H9 (cell line): ENCODE measurements around the gene ZNF664. TPM values are rescaled to one million over a fixed set of nuclear protein-coding genes. Genes with fewer than 3 reads are reported as not detected.

Source experiments
- DNase-seq: peaks from one replicate; pipeline ENCODE4 v3.0.0-alpha.2; 2017
- H2AFZ ChIP-seq: one replicate; pipeline ENCODE4 v1.6.1; 2013; ENCODE audit warnings: mild to moderate bottlenecking, low read length, control low read depth, moderate library complexity
- H2AK5ac ChIP-seq: 2 replicates; pipeline ENCODE4 v1.6.1; 2013; ENCODE audit warnings: low read length, control low read depth, mixed read lengths; ENCODE audit not compliant: insufficient read length
- H2BK120ac ChIP-seq: one replicate; pipeline ENCODE4 v1.6.1; 2013; ENCODE audit warnings: low read depth, mild to moderate bottlenecking, low read length, control low read depth, inconsistent platforms; ENCODE audit not compliant: poor library complexity, severe bottlenecking
- H2BK12ac ChIP-seq: 2 replicates; pipeline ENCODE4 v1.6.1; 2013; ENCODE audit warnings: low read length, control low read depth, mixed read lengths, low read depth; ENCODE audit not compliant: insufficient read length
- H2BK15ac ChIP-seq: 2 replicates; pipeline ENCODE4 v1.6.1; 2013; ENCODE audit warnings: low read depth, low read length, control low read depth
- H2BK20ac ChIP-seq: one replicate; pipeline ENCODE4 v1.6.1; 2013; ENCODE audit warnings: low read depth, mild to moderate bottlenecking, low read length, control low read depth, inconsistent platforms; ENCODE audit not compliant: poor library complexity, severe bottlenecking
- H2BK5ac ChIP-seq: 2 replicates; pipeline ENCODE4 v1.6.1; 2013; ENCODE audit warnings: low read length, control low read depth, mixed read lengths; ENCODE audit not compliant: insufficient read length
- H3K14ac ChIP-seq: 2 replicates; pipeline ENCODE4 v1.6.1; 2013; ENCODE audit warnings: low read length, control low read depth; ENCODE audit not compliant: insufficient read depth
- H3K18ac ChIP-seq: 2 replicates; pipeline ENCODE4 v1.6.1; 2013; ENCODE audit warnings: low read depth, mild to moderate bottlenecking, mixed read lengths, low read length, control low read depth; ENCODE audit not compliant: insufficient read length
- H3K23ac ChIP-seq: 2 replicates; pipeline ENCODE4 v1.6.1; 2013; ENCODE audit warnings: low read length, control low read depth, mixed read lengths, low read depth; ENCODE audit not compliant: insufficient read length
- H3K23me2 ChIP-seq: 2 replicates; pipeline ENCODE4 v1.6.1; 2013; ENCODE audit warnings: low read depth, mild to moderate bottlenecking, mixed read lengths, low read length, control low read depth; ENCODE audit not compliant: insufficient read length, poor library complexity, severe bottlenecking
- H3K27ac ChIP-seq: 2 replicates; pipeline ENCODE4 v1.5.1; 2013; ENCODE audit warnings: low read length, control low read depth, mixed read lengths, low read depth; ENCODE audit not compliant: insufficient read length
- H3K27me3 ChIP-seq: 2 replicates; pipeline ENCODE4 v1.6.1; 2013; ENCODE audit warnings: low read length, control low read depth, inconsistent platforms; ENCODE audit not compliant: insufficient read depth
- H3K4ac ChIP-seq: 2 replicates; pipeline ENCODE4 v1.6.1; 2013; ENCODE audit warnings: low read depth, mild to moderate bottlenecking, control low read depth, inconsistent platforms, low read length, moderate library complexity
- H3K4me1 ChIP-seq: 2 replicates; pipeline ENCODE4 v1.6.1; 2013; ENCODE audit warnings: low read length, control low read depth, inconsistent platforms; ENCODE audit not compliant: insufficient read depth
- H3K4me2 ChIP-seq: 2 replicates; pipeline ENCODE4 v1.6.1; 2013; ENCODE audit warnings: low read length, control low read depth, mixed read lengths; ENCODE audit not compliant: insufficient read length, insufficient read depth
- H3K56ac ChIP-seq: 2 replicates; pipeline ENCODE4 v1.6.1; 2013; ENCODE audit warnings: low read depth, mild to moderate bottlenecking, mixed read lengths, low read length, control low read depth; ENCODE audit not compliant: insufficient read length
- H3K79me1 ChIP-seq: 2 replicates; pipeline ENCODE4 v1.6.1; 2013; ENCODE audit warnings: low read depth, mild to moderate bottlenecking, moderate library complexity, low read length, control low read depth, inconsistent platforms; ENCODE audit not compliant: insufficient read depth, poor library complexity, severe bottlenecking
- H3K79me2 ChIP-seq: 2 replicates; pipeline ENCODE4 v1.6.1; 2013; ENCODE audit warnings: low read length, control low read depth, inconsistent platforms; ENCODE audit not compliant: insufficient read depth
- H3K9ac ChIP-seq: 2 replicates; pipeline ENCODE4 v1.6.1; 2013; ENCODE audit warnings: low read length, control low read depth, mixed read lengths; ENCODE audit not compliant: insufficient read length; ENCODE audit errors: extremely low read depth
- H3K9me3 ChIP-seq: one replicate; pipeline ENCODE4 v1.6.1; 2013; ENCODE audit warnings: low read depth, low read length, inconsistent platforms; ENCODE audit not compliant: control insufficient read depth
- H3T11ph ChIP-seq: one replicate; pipeline ENCODE4 v1.6.1; 2013; ENCODE audit warnings: mild to moderate bottlenecking, low read length, control low read depth, inconsistent platforms
- H4K20me1 ChIP-seq: one replicate; pipeline ENCODE4 v1.6.1; 2013; ENCODE audit not compliant: control insufficient read depth, insufficient read length, insufficient read depth
- H4K5ac ChIP-seq: 2 replicates; pipeline ENCODE4 v1.6.1; 2013; ENCODE audit warnings: low read depth, mild to moderate bottlenecking, mixed read lengths, low read length, control low read depth; ENCODE audit not compliant: insufficient read length
- H4K8ac ChIP-seq: replicated peaks from 2 replicates; pipeline ENCODE4 v1.6.1; 2013; ENCODE audit warnings: low read length, control low read depth, mixed read lengths, low read depth; ENCODE audit not compliant: insufficient read length
- H4K91ac ChIP-seq: 2 replicates; pipeline ENCODE4 v1.6.1; 2013; ENCODE audit warnings: low read depth, mild to moderate bottlenecking, moderate library complexity, mixed read lengths, low read length, control low read depth; ENCODE audit not compliant: insufficient read length
- H3K27ac Mint-ChIP-seq, 3 experiments: 2 replicates in 2 of 3; 3 replicates in 1 of 3; pipeline ENCODE4 v1.8.0; 2020 to 2021; ENCODE audit warnings: mixed read lengths in 3 of 3, mild to moderate bottlenecking in 1 of 3, moderate library complexity in 1 of 3
- H3K27me3 Mint-ChIP-seq: 2 replicates; pipeline ENCODE4 v1.8.0; 2021; ENCODE audit warnings: low read depth, mild to moderate bottlenecking, moderate library complexity, mixed read lengths
- H3K36me3 Mint-ChIP-seq, 3 experiments: 2 replicates in 2 of 3; 3 replicates in 1 of 3; pipeline ENCODE4 v1.8.0; 2020 to 2021; ENCODE audit warnings: low read depth in 3 of 3, mixed read lengths in 3 of 3; ENCODE audit not compliant: insufficient read depth in 1 of 3
- H3K4me1 Mint-ChIP-seq, 2 experiments: 2 replicates each; pipeline ENCODE4 v1.8.0; 2020; ENCODE audit warnings: mixed read lengths in 2 of 2
- H3K4me3 Mint-ChIP-seq, 2 experiments: 2 replicates in 1 of 2; 3 replicates in 1 of 2; pipeline ENCODE4 v1.8.0; 2020 to 2021; ENCODE audit warnings: mild to moderate bottlenecking in 2 of 2, mixed read lengths in 2 of 2, moderate library complexity in 1 of 2
- H3K9me3 Mint-ChIP-seq, 2 experiments: 2 replicates in 1 of 2; 3 replicates in 1 of 2; pipeline ENCODE4 v1.8.0; 2020; ENCODE audit warnings: mild to moderate bottlenecking in 2 of 2, mixed read lengths in 2 of 2, moderate library complexity in 1 of 2
- CTCF ChIP-seq: fragments of 200-600 bp; sonication (generic); conservative IDR thresholded peaks from 3 replicates; pipeline ENCODE4 v1.8.0; 2021; ENCODE audit warnings: antibody characterized with exemption, mild to moderate bottlenecking
- WGBS: extraction: QIAGEN DNeasy Blood & Tissue Kit; methylation state at CpG from one replicate; pipeline ENCODE4 v1.1.7; 2013; ENCODE audit warnings: missing lambda C conversion rate, low lambda C conversion rate, mixed read lengths; ENCODE audit not compliant: insufficient read length; ENCODE audit errors: extremely low coverage; 5-methylcytosine and 5-hydroxymethylcytosine counted together
- total RNA-seq: library from RNA; stranded (reverse); gene quantifications from 2 replicates; pipeline ENCODE4 v1.2.1, GENCODE V29; 2021

ZNF664 gene
- total RNA-seq, 1 experiment from 2014 or later = 29.5 TPM

GRCh38 chr12:124049451-124050094, 76.6 kb downstream of the ZNF664 start:
- Histone ChIP-seq H3K56ac (no peak overlapping the region), H3K4me1 (peaks cover 2% of the 10 kb centered on the region; the same call in 1 of the 2 replicates), H4K5ac (no peak overlapping the region), H2BK20ac (no peak overlapping the region), H3K18ac (no peak overlapping the region), H2BK120ac (no peak overlapping the region), H3K14ac (no peak overlapping the region), H3K9me3 (peaks cover 7% of the 10 kb centered on the region), H4K91ac (no peak overlapping the region), H2BK12ac (no peak overlapping the region), H2AK5ac (no peak overlapping the region), H3K79me2 (no peaks in the 10 kb centered on the region), H3K4me2 (no peak overlapping the region), H2AFZ (no peak overlapping the region), H4K20me1 (no peaks in the 10 kb centered on the region), H3K4ac (no peak overlapping the region), H3T11ph (no peak overlapping the region), H3K9ac (no peak overlapping the region), H4K8ac (no peak overlapping the region), H2BK15ac (no peak overlapping the region), H3K23ac (no peak overlapping the region), H3K79me1 (no peaks in the 10 kb centered on the region), H3K23me2 (no peaks in the 10 kb centered on the region), H2BK5ac (no peak overlapping the region), H3K27ac (no peak overlapping the region), H3K27me3 (no peaks in the 10 kb centered on the region)
- TF ChIP-seq CTCF = no peak
- no peak for DNase-seq
- peaks cover 20 to 29% (median 24%) of the 10 kb centered on the region in 3 experiments for H3K36me3 Mint-ChIP-seq
- no CpG with 5 or more reads among the region's 6 CpGs for WGBS
- H3K27me3 Mint-ChIP-seq = peaks cover 6% of the 10 kb centered on the region; the same call in 1 of the 2 replicates
- peaks cover 27 to 29% of the 10 kb centered on the region in 2 experiments for H3K4me1 Mint-ChIP-seq
- H3K9me3 Mint-ChIP-seq = peaks cover 25 to 27% of the 10 kb centered on the region in 2 experiments
- no peak overlapping the region for H3K4me3 Mint-ChIP-seq
- no peak overlapping the region for H3K27ac Mint-ChIP-seq
